NCI-H82 (cell line): ENCODE measurements around the gene AHSA1.
A peak's percentile ranks its signal among the peaks of the same experiment; 100 is the strongest.
"Not testable (repeated sequence)": the region's sequence is repeated elsewhere in the genome, so short reads cannot be mapped to it uniquely, and the experiment has no call there.

Experiments used
- DNase-seq: peaks from one replicate; lab custom pipeline; 2025; lab: John Stamatoyannopoulos, UW

AHSA1 gene

DNA sequence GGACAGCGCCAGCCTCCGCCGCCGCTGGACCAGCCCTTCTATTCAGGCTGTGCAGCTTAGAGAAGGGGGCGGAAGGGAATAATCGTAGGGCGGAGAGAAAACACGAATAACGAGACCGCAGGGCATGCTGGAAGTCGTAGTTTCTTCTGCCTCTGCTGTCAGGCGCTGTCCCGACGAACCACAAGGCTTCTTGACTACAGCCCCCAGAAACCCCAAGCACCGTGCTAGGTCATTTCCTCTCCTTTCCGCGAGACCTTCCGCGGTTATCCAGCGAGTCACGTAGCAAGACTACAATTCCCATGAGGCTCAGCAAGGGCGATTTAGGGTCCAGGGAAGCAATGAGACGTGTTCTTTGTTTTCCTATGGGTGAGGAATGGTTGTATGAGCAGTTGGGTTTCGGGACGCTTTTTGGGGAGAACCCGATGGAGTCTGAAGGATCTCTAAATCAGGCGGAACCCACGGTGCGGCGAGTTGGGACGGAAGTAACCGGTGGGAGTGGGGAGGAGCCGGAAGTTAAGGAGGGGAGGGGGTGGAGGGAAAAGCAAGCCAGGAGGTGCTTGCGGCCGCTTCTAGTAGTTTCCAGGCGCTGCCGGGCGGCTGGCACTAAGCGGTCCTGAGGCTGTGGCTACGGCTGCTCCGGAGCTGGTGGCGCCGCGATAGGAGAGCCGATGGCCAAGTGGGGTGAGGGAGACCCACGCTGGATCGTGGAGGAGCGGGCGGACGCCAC lies at the start of gene AHSA1, which contains the start of gene VIPAS39:
Gene AHSA1, plus strand, starts transcription at position 572 of the 727 bp plus-strand sequence. Its CDS starts 97 bp downstream, at position 669.
Gene VIPAS39, minus strand, starts transcription at position 80 of the 727 bp plus-strand sequence. CDS start 3,499 bp downstream, outside the sequence.
- DNase-seq = peak; percentile 99

DNA sequence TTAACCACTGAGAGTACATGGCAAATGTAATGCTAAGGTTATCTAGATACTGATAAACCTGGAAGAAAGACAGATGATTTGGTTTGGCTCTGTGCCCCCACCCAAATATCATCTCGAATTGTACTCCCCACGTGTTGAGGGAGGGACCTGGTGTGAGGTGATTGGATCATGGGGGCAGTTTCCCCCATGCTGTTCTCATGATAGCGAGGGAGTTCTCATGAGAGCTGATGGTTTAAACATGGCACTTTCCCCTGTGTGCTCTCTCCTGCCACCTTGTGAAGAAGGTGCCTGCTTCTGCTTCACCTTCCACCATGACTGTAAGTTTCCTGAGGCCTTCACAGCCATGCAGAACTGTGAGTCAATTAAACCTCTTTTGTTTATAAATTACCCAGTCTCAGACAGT lies 48.8 kb upstream of the AHSA1 start:
- peak; percentile 52 for DNase-seq

DNA sequence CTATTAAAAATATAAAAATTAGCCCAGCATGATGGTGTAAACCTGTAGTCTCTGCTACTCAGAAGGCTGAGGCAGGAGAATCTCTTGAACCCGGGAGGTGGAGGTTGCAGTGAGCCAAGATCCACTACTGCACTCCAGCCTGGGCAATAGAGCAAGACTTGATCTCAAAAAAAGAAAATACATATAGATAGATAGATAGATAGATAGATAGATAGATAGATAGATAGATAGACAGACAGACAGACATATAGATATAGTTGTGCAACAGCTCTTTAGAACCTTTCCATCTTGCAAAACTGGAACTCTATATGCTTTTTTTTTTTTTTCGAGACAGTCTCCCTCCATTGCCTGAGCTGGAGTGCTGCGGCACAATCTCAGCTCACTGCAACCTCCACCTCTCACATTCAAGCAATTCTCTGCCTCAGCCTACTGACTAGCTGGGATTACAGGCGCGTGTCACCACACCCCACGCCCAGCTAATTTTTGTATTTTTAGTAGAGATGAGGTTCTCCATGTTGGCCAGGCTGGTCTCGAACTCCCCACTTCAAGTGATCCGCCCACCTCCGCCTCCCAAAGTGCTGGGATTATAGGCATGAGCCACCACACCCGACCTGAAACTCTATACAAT lies 42.4 kb upstream of the AHSA1 start:
- DNase-seq = not testable (repeated sequence)

DNA sequence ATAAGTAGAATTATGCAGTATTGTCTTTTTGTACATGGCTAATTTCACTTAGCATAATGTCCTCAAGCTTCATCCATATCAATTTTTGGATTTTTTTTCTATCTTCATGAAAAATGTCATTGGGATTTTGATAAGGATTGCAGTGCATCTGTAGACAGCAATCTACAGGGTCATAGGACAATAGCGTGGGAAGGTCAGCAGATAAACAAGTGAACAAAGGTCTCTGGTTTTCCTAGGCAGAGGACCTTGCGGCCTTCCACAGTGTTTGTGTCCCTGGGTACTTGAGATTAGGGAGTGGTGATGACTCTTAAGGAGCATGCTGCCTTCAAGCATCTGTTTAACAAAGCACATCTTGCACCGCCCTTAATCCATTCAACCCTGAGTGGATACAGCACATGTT lies 41.8 kb upstream of the AHSA1 start:
- DNase-seq = not testable (repeated sequence)

DNA sequence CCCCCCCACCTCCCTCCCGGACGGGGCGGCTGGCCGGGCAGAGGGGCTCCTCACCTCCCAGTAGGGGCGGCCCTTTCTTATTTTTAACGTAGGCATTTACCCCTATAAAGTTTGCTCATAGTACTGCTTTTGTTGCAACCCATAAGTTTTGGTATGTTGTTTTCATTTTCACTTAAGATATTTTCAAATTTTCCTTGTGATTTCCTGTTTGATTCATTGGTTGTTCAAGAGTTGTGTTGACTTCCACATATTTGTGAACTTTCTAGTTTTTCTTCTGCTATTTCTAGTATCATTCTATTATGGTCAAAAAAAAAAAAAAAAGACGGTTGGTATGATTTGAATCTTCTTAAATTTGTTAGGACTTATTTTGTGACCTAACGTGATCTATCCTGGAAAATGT lies 41.1 kb upstream of the AHSA1 start:
- no peak for DNase-seq

DNA sequence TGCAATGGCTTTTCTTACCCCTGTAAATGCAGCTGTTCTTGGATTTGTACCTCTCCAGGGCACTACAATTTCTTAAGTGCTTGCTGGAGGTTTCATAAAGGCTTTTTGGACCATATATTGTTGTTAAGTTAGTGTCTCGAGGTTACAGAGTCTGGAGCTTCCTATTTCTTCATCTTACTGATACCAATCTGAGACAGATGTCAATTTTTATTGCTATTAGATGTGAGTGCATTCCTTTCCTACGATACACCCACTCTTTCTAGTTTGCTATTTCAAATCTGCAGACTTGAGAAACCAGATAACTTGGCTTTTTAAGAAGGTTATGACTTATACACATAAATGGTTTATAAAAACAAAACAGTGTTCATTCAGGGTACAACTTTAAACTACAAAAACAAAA lies 36.7 kb upstream of the AHSA1 start:
- no peak for DNase-seq

DNA sequence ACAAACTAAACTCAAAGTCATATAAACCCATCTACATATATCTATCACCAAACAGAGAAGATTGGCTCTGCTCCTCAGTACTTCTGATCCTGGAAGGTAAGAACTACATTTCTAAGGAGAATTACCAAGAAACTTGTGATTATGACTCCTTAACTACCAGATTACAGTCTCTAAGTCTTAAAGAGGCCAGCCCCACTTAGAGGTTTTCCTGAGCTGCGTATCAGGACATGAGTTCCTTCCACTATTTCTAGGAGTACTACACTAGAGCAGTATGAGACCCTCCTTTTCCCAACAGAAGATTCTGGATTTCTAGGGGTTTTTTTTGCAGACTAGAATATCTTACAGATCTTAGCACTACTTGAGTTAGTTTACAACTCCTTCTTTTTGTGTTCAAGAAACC lies 34.5 kb upstream of the AHSA1 start, which contains the start of gene NOXRED1:
Gene NOXRED1, minus strand, starts transcription at position 101 of the 400 bp plus-strand sequence. CDS start 634 bp downstream, outside the sequence.
- no peak for DNase-seq

DNA sequence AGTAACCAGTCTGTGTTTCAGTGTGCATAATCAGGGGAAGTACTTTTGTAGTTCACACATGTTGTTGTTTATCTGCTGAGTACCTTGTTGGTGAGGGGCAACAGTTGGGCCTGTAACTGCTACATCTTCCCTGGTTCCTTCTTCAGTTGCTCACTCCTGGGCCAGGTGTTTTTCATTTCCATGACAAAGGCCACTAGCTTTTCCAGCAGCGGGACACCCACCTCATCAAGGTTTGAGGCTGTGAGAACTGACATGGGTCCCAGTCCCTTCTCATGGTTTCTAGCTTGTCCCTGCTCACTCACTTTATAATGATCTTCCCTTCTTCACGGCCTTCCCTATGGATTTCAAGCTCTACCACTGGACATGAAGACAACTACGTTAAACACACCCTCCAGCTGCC lies 33.0 kb upstream of the AHSA1 start:
- no peak for DNase-seq

DNA sequence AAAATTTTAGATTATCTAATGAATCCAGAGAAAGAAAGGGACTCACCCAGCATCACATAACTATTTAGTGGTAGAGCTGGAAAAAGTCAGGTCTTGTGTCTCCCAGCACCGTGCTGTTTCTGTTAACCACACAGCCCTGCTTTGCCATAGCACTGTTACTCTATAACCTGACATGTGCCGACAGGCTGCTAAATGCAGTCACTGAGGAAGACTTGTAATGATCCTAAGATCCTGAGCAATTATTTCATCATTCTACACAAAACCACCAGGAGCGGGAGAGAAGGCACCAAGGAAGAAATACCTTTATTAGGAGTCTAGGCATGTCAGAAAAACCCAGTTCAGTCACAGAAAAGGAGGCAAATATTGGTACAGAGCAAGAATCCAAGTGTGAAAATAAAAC lies 31.5 kb upstream of the AHSA1 start:
- DNase-seq = no peak

DNA sequence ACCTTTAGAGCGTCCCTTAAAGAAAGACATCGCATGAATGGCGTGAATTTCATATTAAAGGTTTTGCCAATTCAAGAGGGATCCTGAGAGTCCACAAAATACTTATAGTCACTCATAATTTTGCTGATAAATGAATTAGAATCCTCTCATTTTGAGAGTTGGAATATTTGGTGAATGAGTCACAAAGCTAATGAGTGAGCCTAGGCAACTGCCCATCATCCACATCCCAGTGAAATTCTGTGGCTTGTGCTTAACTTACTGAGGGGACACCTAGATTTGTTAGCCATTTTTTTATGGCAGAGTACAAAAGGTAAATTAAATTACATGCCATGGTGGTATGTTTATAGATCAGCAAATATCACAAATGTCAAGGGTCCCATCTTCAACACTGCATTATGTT lies 21.9 kb upstream of the AHSA1 start:
- DNase-seq = no peak

DNA sequence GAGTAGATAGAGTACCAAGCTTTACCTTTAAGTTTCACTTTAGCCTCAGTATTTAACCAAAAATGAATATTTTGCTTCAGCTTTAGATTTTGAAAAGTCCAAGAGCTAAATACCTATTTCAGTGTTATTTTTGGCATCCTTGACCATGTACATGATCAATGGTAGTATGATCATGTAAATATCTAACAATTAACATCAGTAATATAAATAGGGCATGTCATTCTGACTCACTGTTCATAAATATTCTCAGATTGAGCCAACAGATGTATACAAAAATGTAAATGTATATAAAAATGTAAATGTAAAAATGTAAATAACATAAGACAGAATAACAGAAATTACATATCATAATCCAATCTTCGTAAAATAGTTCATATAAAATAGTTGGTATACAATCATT lies 19.3 kb upstream of the AHSA1 start:
- no peak for DNase-seq

DNA sequence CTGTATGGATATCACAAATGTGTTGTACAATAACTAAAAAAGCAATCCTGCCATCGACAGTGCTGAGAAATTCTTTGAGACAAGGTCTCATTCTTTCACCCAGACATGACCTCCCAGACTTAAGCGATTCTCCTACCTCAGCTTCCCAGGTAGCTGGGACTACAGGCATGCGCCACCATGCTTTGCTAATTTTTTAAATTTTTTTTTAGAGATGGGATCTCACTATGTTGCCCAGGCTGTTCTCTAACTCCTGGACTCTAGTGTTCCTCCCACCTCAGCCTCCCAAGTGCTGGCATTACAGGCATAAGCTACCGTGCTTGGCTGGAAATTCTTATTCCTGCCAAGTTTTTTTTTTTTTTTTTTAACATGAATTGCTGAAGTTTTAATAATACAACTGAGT lies 18.0 kb upstream of the AHSA1 start:
- no peak for DNase-seq

DNA sequence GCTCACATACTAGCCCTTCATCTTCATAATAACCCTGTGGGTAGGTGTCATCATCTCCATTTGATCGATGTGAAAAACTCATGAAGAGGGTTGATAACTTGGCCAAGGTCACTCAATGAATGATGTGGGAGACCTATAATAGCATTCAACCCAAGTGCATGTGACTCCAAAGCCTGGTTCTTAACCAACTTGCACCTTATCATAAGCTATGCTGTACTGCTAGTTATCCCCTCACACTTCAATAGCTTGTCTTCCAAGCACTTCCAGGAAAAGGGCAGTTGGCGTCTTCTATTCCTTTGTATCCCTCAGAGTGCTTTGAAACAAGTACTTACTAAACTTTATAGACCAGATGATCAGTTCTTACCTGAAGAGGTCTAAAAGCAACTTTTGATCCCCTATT lies 15.7 kb upstream of the AHSA1 start:
- no peak for DNase-seq

DNA sequence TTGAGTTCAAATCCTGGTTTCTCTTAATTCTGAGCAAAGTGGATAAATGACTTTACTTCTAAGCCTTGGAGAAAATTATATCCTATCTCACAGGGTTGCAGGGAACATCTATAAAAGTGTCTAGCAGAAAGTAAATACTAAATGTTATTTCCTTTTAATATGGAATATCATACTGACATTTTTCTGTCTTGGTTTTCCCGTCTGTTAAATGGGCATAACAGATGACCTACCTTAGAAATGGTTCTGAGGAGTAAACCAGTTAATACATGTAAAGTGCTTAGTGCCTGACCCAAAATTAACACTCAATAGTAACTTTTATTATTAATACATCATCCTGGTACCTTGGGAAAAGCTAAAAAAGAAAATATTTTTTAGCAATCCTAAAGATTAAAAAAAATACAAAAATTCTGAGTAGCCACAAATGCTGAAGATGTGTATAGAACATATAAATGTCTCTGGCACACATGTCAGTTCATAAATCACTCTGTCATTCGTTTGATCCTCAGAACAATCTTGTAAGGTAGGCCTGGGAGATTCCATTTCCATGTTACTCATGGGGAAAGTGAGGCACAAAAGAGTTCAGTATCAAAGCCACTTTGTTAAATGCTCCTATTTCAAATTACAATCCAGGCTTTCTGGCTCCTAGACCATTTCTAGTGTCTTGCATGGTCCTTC lies 1.8 kb upstream of the AHSA1 start:
- DNase-seq = no peak

DNA sequence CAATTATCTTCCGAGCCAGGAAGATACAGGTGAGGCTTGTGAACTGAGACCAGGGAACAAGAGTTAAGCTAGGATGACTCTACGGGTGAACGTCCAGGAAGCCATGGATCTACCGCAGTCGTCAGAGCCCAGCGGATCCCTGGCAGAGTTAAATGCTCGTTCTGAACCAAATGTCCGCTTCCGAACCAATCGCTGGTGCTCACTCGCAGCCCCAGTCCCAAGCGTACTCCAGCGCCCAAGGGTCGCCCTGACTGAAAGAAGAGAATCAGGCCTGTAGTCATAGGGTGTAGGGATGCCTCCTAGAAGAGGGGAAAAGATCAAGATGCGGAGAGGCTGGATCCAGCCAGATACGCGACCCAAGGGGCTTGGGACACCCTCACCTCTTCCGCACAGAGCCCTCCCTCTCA lies 775 bp upstream of the AHSA1 start:
- DNase-seq = no peak

DNA sequence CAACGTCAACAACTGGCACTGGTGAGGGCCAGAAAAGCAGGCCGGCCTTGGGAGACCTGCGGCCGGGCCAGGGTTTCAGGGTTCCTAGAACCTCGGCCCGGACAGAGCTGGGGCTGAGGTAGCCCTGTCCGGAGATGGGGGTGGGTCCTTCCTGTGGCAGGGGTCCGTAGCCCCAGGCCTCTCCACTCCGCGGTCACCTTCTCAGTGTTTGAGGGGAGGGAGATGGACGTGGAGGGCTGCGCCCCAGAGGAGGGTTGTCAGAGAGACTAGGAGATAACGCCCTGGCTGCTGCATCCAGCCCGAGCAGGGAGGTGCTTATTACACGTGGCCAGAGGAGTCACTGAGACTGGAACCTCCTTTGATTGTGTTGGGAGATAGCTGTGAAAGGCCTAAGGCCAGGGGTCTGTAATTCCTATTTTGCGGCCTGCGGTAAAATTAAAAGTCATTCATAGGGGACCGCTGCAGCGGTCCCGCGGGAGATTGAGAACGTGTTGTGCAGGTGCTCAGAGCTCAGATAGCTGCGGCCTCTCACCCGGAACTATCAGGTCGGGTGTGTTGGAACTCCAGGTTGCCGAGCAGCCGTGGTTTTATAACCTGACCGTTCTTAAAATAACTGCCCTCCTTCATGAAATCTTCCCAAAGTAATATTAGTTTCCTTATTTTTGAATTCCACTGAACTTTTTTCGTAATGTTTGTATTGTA lies 507 bp downstream of the AHSA1 start:
- peak; percentile 50 for DNase-seq

DNA sequence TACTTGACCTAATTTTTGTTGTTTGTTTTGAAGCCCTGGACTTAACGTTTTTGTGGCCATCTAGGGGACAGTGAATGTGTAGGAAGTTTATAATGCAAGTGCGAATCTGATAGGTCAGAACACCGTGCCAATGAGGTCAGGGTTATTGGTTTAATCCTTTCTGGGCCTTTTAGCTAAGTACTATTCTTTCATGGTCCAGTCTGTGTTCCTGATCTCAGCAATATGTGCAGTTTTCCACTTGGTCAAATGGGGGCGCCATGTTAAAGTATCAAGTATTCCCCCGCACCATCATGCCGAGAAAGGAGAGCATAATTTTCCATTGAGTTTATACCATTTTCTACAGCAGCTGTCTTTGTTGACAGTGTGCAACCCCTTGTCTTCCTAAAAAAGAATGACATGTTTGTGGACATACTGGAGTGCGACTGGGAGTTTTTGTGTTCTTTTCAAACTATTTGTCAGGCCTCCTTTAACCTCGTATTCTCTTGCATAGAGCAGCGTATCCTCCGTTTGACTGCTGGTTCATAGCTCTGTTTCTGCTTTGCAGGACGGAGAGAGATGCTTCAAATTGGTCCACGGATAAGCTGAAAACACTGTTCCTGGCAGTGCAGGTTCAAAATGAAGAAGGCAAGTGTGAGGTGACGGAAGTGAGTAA lies 1.3 kb downstream of the AHSA1 start:
- DNase-seq = peak; percentile 77

DNA sequence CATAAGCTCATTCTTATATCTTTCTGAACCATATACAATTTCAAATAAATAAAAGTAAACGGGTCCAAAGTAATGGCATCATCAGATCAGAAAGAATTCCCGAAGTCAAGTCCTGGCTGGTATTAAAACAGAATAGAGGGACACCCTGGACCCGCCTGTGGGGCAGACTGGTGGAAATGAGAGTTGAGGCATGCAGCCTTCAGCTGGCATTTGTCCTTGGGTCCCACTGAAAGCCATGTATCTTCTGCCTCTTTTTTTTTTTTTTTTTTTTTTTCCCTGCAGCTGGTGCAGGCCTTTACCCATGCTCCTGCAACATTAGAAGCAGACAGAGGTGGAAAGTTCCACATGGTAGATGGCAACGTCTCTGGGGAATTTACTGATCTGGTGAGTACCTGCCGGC lies 9.9 kb downstream of the AHSA1 start:
- no peak for DNase-seq

DNA sequence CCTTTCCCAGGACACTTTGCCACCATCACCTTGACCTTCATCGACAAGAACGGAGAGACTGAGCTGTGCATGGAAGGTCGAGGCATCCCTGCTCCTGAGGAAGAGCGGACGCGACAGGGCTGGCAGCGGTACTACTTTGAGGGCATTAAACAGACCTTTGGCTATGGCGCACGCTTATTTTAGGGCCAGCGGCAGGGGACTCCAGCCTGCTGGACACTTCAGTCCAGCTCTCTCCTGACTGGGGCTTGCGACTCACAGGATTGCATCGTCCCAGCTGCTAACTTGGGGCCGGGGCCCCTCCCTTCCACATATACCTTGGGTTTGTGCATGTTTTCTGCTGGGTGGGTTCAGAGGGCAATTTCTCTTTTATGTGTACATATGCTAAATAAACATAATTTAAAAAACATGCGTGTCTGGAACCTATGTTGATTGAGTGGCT lies 11.2 kb downstream of the AHSA1 start:
- no peak for DNase-seq

DNA sequence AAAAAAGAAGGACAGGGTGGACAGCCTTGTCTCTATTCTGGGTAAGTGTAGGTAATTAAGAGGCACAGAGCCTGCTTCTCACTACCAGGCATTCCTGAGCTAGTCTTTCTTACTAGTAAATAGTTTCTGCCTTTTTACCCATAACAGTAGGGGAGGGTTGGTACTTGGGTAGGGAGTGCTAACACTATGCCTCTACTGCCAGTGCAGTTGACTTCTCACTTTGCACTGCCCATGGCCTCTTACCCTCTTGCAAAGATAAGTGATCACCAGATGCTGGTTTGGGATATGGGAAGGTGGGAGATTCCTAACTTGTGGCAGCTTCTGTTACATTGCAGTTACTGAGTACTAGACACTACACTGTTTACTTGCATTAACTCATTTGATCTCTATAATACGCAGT lies 11.6 kb downstream of the AHSA1 start:
- no peak for DNase-seq

DNA sequence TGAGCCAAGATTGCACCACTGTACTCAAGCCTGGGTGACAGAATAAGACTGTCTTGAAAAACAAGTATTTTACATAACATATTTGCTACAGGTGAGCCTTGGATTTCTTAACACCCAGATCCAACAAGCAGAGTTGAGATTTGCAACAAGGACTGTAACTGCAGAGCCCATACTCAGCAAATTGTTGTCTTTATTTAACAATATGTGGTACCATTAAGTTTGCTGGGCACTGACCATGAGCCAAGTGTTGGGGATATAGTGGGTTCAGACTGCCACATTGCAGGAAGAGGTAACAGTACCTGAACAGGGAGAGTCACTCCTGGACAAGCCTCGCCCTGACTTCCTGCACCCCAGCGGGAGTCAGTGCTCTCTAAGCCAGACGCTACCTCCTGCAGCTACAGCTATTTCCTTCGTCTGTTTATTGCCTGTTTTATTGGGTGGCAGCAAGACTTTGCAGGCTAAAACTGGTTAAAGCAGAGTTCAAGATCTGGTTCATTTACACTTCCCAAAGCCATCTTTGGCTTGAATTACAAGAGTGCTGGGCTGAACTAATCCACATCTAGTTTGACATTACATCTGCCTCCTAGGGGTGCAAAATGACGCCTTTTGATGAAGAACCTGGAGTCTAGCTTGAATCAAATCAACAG lies 12.5 kb downstream of the AHSA1 start:
- DNase-seq = no peak
